WTC11 (cell line): ENCODE data around the gene PRKCZ. TPM values are rescaled to one million over a fixed set of nuclear protein-coding genes. Genes with fewer than 3 reads are reported as not detected.

Experiments used
- ATAC-seq: fragments of 200-7000 bp; cut with Tn5 transposase; 2 replicates; pipeline ENCODE4 v1.10.0; 2021; ENCODE audit warnings: mild to moderate bottlenecking, moderate library complexity
- CTCF ChIA-PET: fragments of 300-600 bp; sonication (Branson Sonifier 250); formaldehyde crosslinking; loops from one replicate; lab custom pipeline; 2021; ENCODE audit warnings: antibody characterized with exemption; lab: Charles Lee
- POLR2A ChIA-PET: fragments of 350-600 bp; sonication (Branson Sonifier 250); formaldehyde crosslinking; loops from one replicate; lab custom pipeline; 2021; ENCODE audit warnings: antibody characterized with exemption; lab: Charles Lee
- DNase-seq: peaks from one replicate; pipeline ENCODE4 v3.0.0; 2021; ENCODE audit warnings: low spot score
- H3K27ac Mint-ChIP-seq: 2 replicates; pipeline ENCODE4 v1.8.0; 2021; ENCODE audit warnings: mixed read lengths
- H3K27me3 Mint-ChIP-seq: 2 replicates; pipeline ENCODE4 v1.8.0; 2021; ENCODE audit warnings: low read depth, mild to moderate bottlenecking, moderate library complexity, mixed read lengths
- H3K36me3 Mint-ChIP-seq: 2 replicates; pipeline ENCODE4 v1.8.0; 2021; ENCODE audit warnings: mixed read lengths
- H3K4me1 Mint-ChIP-seq: 2 replicates; pipeline ENCODE4 v1.8.0; 2022; ENCODE audit warnings: mixed read lengths
- H3K4me3 Mint-ChIP-seq: 2 replicates; pipeline ENCODE4 v1.8.0; 2021; ENCODE audit warnings: mild to moderate bottlenecking, moderate library complexity, mixed read lengths
- H3K9me3 Mint-ChIP-seq: 2 replicates; pipeline ENCODE4 v1.8.0; 2021; ENCODE audit warnings: mixed read lengths
- E2F4 ChIP-seq: sonication (generic); formaldehyde crosslinking; IDR thresholded peaks from 2 replicates; pipeline ENCODE4 v1.8.1; 2022; ENCODE audit warnings: low read depth, mild to moderate bottlenecking, moderate library complexity, missing genetic modification reagents, borderline replicate concordance
- ETV6 ChIP-seq: sonication (generic); formaldehyde crosslinking; IDR thresholded peaks from 2 replicates; pipeline ENCODE4 v1.8.1; 2022; ENCODE audit warnings: mild to moderate bottlenecking, missing genetic modification reagents
- MAX ChIP-seq: sonication (generic); formaldehyde crosslinking; IDR thresholded peaks from 2 replicates; pipeline ENCODE4 v1.8.0; 2022; ENCODE audit warnings: mild to moderate bottlenecking, missing genetic modification reagents
- MLX ChIP-seq: sonication (generic); formaldehyde crosslinking; IDR thresholded peaks from 2 replicates; pipeline ENCODE4 v1.8.1; 2023; ENCODE audit warnings: mild to moderate bottlenecking, missing genetic modification reagents, moderate library complexity
- MYBL2 ChIP-seq: sonication (generic); formaldehyde crosslinking; IDR thresholded peaks from 2 replicates; pipeline ENCODE4 v1.8.1; 2023; ENCODE audit warnings: mild to moderate bottlenecking, moderate library complexity, missing genetic modification reagents
- SMAD4 ChIP-seq: sonication (generic); formaldehyde crosslinking; IDR thresholded peaks from 2 replicates; pipeline ENCODE4 v1.8.0; 2022; ENCODE audit warnings: mild to moderate bottlenecking, missing genetic modification reagents
- SP1 ChIP-seq: sonication (generic); formaldehyde crosslinking; conservative IDR thresholded peaks from 2 replicates; pipeline ENCODE4 v1.8.1; 2022; ENCODE audit warnings: missing genetic modification reagents
- TEAD1 ChIP-seq: sonication (generic); formaldehyde crosslinking; IDR thresholded peaks from 2 replicates; pipeline ENCODE4 v1.8.0; 2022; ENCODE audit warnings: mild to moderate bottlenecking, missing genetic modification reagents
- TP53 ChIP-seq: sonication (generic); formaldehyde crosslinking; IDR thresholded peaks from 2 replicates; pipeline ENCODE4 v1.8.1; 2023; ENCODE audit warnings: mild to moderate bottlenecking, missing genetic modification reagents
- ZNF138 ChIP-seq: sonication (generic); formaldehyde crosslinking; conservative IDR thresholded peaks from 2 replicates; pipeline ENCODE4 v1.8.1; 2022; ENCODE audit warnings: mild to moderate bottlenecking, moderate library complexity, missing genetic modification reagents
- ZNF219 ChIP-seq: sonication (generic); formaldehyde crosslinking; IDR thresholded peaks from 2 replicates; pipeline ENCODE4 v1.8.0; 2023; ENCODE audit warnings: missing genetic modification reagents, mild to moderate bottlenecking, borderline replicate concordance
- ZNF396 ChIP-seq: fragments of 250-450 bp; sonication (Bioruptor Pico); IDR thresholded peaks from 2 replicates; pipeline ENCODE4 v1.8.0; 2021; ENCODE audit warnings: mild to moderate bottlenecking, moderate library complexity, borderline replicate concordance
- total RNA-seq: library from RNA; stranded (reverse); gene quantifications from 3 replicates; pipeline ENCODE4 v1.2.3, GENCODE V29; 2021
- TF ChIP-seq, protein P1 (sequence below): sonication (generic); formaldehyde crosslinking; IDR thresholded peaks from 2 replicates; pipeline ENCODE4 v1.8.1; 2022; ENCODE audit warnings: mild to moderate bottlenecking, missing genetic modification reagents, moderate library complexity, borderline replicate concordance
- TF ChIP-seq, protein P2 (sequence below): sonication (generic); formaldehyde crosslinking; IDR thresholded peaks from 2 replicates; pipeline ENCODE4 v1.8.1; 2023; ENCODE audit warnings: mild to moderate bottlenecking, moderate library complexity, missing genetic modification reagents

PRKCZ gene
- total RNA-seq, 1 experiment from 2014 or later: 52.5 TPM

DNA sequence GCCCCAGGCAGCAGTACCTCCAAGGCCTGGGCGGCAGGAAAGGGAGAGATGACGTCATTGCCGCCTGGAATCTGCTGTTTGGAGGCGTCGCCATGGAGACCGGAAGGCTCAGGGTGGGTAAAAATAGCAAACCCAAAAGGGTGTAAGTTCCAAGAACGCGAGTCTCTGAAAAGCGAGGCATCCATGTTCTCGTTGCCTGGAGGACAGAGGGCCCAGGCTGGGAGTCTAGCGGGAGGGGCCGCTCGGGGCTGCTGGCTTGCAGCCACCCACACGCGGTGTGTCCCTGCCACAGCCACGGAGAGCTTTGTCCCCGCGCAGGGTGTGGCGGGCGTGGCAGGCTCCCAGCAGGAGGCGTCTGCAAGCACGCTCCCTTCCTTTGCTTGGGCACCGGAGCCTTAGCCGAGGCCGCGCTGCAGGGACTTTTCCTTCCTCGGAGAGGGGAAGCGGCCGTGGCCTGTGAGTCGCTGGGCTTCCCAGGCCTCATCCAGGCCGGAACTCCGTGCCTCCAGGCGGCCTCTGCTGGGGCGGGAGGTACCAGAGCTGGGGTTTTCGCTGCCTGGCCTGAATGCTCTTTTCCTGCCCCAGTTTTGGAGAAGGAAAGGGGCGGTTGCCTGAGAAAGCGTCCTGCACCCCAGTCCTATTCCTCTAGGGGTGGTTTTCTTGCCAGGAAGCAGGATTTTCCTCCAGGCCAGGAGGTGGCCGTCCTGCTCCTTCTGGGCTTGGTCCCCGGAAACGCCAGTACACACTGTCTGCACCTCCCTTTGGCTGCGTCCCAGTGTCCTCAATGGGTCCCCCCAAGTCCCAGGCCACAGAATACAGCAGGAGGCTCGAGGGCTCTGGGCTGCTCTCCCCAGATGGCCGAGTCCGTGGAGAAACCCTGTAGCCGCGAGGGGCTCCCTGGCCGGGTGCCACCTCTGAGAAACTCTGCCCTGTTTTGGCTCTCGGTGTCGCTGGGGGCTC, 162.6 kb downstream of the PRKCZ start:
- TF ChIP-seq, protein P1, sequence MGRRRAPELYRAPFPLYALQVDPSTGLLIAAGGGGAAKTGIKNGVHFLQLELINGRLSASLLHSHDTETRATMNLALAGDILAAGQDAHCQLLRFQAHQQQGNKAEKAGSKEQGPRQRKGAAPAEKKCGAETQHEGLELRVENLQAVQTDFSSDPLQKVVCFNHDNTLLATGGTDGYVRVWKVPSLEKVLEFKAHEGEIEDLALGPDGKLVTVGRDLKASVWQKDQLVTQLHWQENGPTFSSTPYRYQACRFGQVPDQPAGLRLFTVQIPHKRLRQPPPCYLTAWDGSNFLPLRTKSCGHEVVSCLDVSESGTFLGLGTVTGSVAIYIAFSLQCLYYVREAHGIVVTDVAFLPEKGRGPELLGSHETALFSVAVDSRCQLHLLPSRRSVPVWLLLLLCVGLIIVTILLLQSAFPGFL (CRISPR knock-in tag): no peak
- TF ChIP-seq ETV6 (CRISPR knock-in tag): peak; percentile 58; the same call in 1 of the 2 replicates
- TF ChIP-seq MYBL2: peak; percentile 61
- peak; percentile 64; the same call in 1 of the 2 replicates for TF ChIP-seq MAX
- TF ChIP-seq ZNF219 (CRISPR knock-in tag): no peak
- TF ChIP-seq, protein P2, sequence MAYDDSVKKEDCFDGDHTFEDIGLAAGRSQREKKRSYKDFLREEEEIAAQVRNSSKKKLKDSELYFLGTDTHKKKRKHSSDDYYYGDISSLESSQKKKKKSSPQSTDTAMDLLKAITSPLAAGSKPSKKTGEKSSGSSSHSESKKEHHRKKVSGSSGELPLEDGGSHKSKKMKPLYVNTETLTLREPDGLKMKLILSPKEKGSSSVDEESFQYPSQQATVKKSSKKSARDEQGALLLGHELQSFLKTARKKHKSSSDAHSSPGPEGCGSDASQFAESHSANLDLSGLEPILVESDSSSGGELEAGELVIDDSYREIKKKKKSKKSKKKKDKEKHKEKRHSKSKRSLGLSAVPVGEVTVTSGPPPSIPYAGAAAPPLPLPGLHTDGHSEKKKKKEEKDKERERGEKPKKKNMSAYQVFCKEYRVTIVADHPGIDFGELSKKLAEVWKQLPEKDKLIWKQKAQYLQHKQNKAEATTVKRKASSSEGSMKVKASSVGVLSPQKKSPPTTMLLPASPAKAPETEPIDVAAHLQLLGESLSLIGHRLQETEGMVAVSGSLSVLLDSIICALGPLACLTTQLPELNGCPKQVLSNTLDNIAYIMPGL (CRISPR knock-in tag): peak; percentile 57; the same call in 1 of the 2 replicates
- 0 out of 2 replicates have a peak, but pooled peaks have one; percentile 3 for TF ChIP-seq SP1 (CRISPR knock-in tag)
- peak; percentile 36; the same call in 1 of the 2 replicates for TF ChIP-seq TEAD1
- CTCF ChIA-PET: interaction anchor here (0.7 to 2.2 kb wide), 5 partner anchors 8 to 169 kb away, joined by 3 to 8 read pairs (median 4); partner anchors contain the start of gene FAAP20

DNA sequence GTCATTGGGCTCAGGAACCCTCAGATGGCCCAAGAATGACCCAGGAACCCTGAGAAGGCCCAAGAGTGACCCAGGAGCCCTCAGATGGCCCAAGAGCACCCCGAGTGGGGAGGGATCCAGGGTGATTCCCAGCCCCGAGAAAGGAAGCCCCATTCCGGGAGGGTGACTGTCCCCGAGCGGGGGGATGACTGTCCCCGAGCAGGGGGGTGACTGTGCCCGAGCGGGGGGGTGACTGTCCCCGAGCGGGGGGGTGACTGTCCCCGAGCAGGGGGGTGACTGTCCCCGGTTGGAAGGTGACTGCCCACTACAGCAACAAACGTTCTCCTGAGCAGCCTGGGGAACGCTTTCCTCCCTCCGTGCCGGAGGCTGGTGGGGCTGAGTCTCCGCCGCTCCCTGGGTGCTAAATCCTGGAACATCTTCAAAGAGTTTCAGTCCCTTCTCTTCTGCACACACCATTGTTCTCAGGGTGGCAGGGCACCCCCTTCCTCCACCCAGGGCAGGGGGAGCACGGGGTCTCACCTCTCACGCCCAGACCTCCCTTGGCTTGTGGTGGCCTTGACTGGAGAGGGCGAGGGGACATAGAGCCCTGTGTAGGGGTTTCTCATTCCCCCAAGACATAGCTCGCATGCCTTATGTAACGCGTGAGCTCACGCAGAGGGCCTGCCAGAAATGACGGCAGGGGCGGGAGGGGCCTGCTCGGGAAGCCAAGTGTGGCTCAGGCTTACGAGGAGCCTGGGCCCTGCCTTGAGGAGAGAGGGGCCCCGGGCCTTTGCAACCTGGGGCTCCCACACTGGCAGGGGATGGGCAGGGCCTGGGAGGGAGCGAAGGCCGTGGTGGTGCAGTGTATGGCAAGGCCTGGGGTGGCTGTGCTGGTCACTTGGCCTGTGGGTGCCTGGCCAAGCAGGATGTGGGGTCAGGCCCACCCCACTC, 163.6 kb downstream of the PRKCZ start:
- Mint-ChIP-seq H3K27ac (peak overlapping the region; percentile 57; the same call in 1 of the 2 replicates), H3K36me3 (no peaks in the 10 kb centered on the region), H3K4me1 (0 out of 2 replicates have a peak, but pooled peaks cover 6% of the 10 kb centered on the region), H3K9me3 (no peaks in the 10 kb centered on the region), H3K4me3 (no peak overlapping the region), H3K27me3 (no peaks in the 10 kb centered on the region)
- ChIA-PET POLR2A (no interaction called here), CTCF (interaction anchor here (0.7 to 0.9 kb wide), 2 partner anchors 98 to 101 kb away, joined by 3 to 5 read pairs; no protein-coding TSS in a partner anchor)
- TF ChIP-seq, protein P2 (CRISPR knock-in tag): no peak
- DNase-seq (no peak), ATAC-seq (no peak)

More for the DNA sequence above, 162.6 kb downstream of the PRKCZ start:
- Mint-ChIP-seq H3K27me3 (no peaks in the 10 kb centered on the region), H3K36me3 (no peaks in the 10 kb centered on the region), H3K4me3 (peak overlapping the region; percentile 40), H3K4me1 (0 out of 2 replicates have a peak, but pooled peaks cover 6% of the 10 kb centered on the region), H3K27ac (peak overlapping the region; percentile 41; the same call in 1 of the 2 replicates), H3K9me3 (no peaks in the 10 kb centered on the region)
- POLR2A ChIA-PET: no interaction called here
- ATAC-seq (peak; percentile 62), DNase-seq (peak; percentile 88)

- no peaks in the 10 kb centered on the region for H3K36me3 Mint-ChIP-seq
- POLR2A ChIA-PET: no interaction called here
- no peak for TF ChIP-seq SMAD4 (CRISPR knock-in tag)
- TF ChIP-seq ZNF396 (CRISPR knock-in tag): no peak
- no peak for TF ChIP-seq E2F4 (CRISPR knock-in tag)
- no peak for TF ChIP-seq TEAD1
- TF ChIP-seq MLX (CRISPR knock-in tag): no peak
- no peak for TF ChIP-seq TP53 (CRISPR knock-in tag)
- TF ChIP-seq ZNF138 (CRISPR knock-in tag): no peak
These were observed 164.5 kb downstream of the PRKCZ start for GRCh38 chr1:2214541-2215241.

More at GRCh38 chr1:2214541-2215241, 164.5 kb downstream of the PRKCZ start:
- no peaks in the 10 kb centered on the region for H3K9me3 Mint-ChIP-seq
- H3K27me3 Mint-ChIP-seq: no peaks in the 10 kb centered on the region; the same call in 1 of the 2 replicates
- H3K27ac Mint-ChIP-seq: no peak overlapping the region
- no peak for ATAC-seq
- CTCF ChIA-PET: interaction anchor here (0.7 to 0.9 kb wide), 2 partner anchors 97 to 100 kb away, joined by 3 to 5 read pairs; no protein-coding TSS in a partner anchor
- DNase-seq: no peak
- 0 out of 2 replicates have a peak, but pooled peaks cover 3% of the 10 kb centered on the region for H3K4me1 Mint-ChIP-seq
- no peak overlapping the region for H3K4me3 Mint-ChIP-seq
